Measurements from ENCODE around the gene SLC9C2.

SLC9C2 gene

DNA sequence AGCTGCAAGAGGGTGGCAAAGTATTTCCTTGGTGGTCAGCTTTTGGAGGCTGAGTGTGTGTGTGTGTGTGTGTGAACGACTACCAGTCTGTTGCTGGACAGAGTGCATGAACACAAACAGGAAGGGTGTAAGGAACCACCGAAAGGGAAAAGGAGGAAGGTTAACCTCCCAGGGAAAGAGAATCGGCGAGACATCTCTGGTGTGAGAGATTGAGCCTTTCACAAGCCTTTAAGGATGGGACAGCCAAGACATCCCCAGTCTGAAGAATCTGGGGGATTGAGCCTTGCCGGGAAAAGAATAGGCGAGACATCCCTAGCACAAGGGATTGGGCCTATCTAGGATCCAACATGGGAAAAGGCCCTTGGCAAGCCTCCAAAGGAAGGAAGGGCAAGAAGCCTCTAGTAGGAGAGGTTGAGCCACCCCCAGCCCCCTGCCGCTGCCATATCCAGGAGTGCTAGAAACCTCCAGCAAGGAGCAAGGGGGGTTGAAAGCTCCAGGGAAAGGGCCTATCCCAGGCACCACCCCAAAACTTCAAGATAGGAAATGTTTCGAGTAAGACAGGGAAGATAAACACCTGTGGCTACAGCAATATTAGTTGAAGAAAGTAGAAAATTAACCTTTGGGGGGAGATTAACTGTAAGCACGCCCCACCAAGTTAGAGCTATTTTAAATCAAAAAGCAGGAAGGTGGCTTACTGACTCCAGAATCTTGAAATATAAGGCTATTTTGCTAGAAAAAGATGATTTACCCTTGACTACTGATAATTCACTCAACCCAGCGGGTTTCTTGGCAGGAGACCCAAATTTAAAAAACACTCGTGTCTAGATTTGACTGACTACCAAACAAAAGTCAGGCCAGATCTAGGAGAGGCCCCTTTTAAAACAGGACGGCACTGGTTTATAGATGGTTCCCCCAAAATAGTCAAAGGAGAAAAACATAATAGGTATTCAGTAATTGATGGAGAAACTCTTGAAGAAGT lies 35.5 kb upstream of the SLC9C2 start:
- TF ChIP-seq REST (IDR thresholded peaks at IDR 0.05; ENCODE audit: insufficient read depth in 1 of 2, low read depth in 2 of 2, low read length in 2 of 2) (no peak), FOXP2 (optimal IDR thresholded peaks at IDR 0.05; ENCODE audit: borderline replicate concordance, extremely low read depth, extremely low read length, insufficient read depth) (no peak), POLR2AphosphoS5 (IDR thresholded peaks at IDR 0.05; ENCODE audit: low read depth, low read length) (no peak), SIN3A (IDR thresholded peaks at IDR 0.05; ENCODE audit: borderline replicate concordance, insufficient read depth, low read length) (no peak), TAF1 (IDR thresholded peaks at IDR 0.05; ENCODE audit: borderline replicate concordance, insufficient read depth, low read length) (no peak)

- TF ChIP-seq FOXP2 (optimal IDR thresholded peaks at IDR 0.05; ENCODE audit: borderline replicate concordance, extremely low read depth, extremely low read length, insufficient read depth) (no peak), TAF1 (IDR thresholded peaks at IDR 0.05; ENCODE audit: borderline replicate concordance, insufficient read depth, low read length) (no peak), POLR2AphosphoS5 (IDR thresholded peaks at IDR 0.05; ENCODE audit: low read depth, low read length) (no peak), SIN3A (IDR thresholded peaks at IDR 0.05; ENCODE audit: borderline replicate concordance, insufficient read depth, low read length) (no peak), REST (IDR thresholded peaks at IDR 0.05; ENCODE audit: insufficient read depth in 1 of 2, low read depth in 2 of 2, low read length in 2 of 2) (no peak)
These were observed 32.2 kb upstream of the SLC9C2 start, which contains the start of gene TEX50 for GRCh38 chr1:173635116-173635515. TSS of gene TEX50 (plus strand) at chr1:173635338. CDS start at chr1:173635522, 184 bp downstream.

DNA sequence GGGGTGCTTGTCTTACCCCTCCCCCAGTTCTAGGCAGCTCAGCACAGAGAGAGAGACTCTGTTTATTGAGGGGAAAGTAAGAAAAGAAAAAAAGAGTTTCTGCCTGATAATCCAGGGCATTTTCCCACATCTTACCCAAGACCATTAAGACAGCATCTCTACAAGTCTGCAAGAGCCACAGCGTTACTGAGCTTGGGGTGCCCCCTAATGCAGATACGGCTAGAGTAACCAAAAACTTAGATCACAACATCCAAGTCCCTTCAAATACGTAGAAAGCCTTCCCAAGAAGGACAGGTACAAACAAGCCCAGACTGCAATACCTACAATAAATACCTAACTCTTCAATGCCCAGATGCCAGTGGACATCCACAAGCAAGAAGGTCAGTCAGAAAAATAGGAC lies 26.0 kb upstream of the SLC9C2 start:
- TF ChIP-seq POLR2AphosphoS5 (IDR thresholded peaks at IDR 0.05; ENCODE audit: low read depth, low read length) (no peak), TAF1 (IDR thresholded peaks at IDR 0.05; ENCODE audit: borderline replicate concordance, insufficient read depth, low read length) (no peak)

GRCh38 chr1:173627269-173627668 lies 24.4 kb upstream of the SLC9C2 start:
- TF ChIP-seq POLR2AphosphoS5 (IDR thresholded peaks at IDR 0.05; ENCODE audit: low read depth, low read length) (no peak), REST (IDR thresholded peaks at IDR 0.05; ENCODE audit: insufficient read depth in 1 of 2, low read depth in 2 of 2, low read length in 2 of 2) (no peak), TAF1 (IDR thresholded peaks at IDR 0.05; ENCODE audit: borderline replicate concordance, insufficient read depth, low read length) (no peak), FOXP2 (optimal IDR thresholded peaks at IDR 0.05; ENCODE audit: borderline replicate concordance, extremely low read depth, extremely low read length, insufficient read depth) (no peak), SIN3A (IDR thresholded peaks at IDR 0.05; ENCODE audit: borderline replicate concordance, insufficient read depth, low read length) (no peak)

- TF ChIP-seq FOXP2 (optimal IDR thresholded peaks at IDR 0.05; ENCODE audit: borderline replicate concordance, extremely low read depth, extremely low read length, insufficient read depth) (no peak), POLR2AphosphoS5 (IDR thresholded peaks at IDR 0.05; ENCODE audit: low read depth, low read length) (no peak), SIN3A (IDR thresholded peaks at IDR 0.05; ENCODE audit: borderline replicate concordance, insufficient read depth, low read length) (no peak), REST (IDR thresholded peaks at IDR 0.05; ENCODE audit: insufficient read depth in 1 of 2, low read depth in 2 of 2, low read length in 2 of 2) (no peak), TAF1 (IDR thresholded peaks at IDR 0.05; ENCODE audit: borderline replicate concordance, insufficient read depth, low read length) (no peak)
These were observed 14.0 kb upstream of the SLC9C2 start for GRCh38 chr1:173616859-173617258.

All from PFSK-1 (cell line).